Ramos (cell line): ENCODE data around the gene TENM4.
"Not testable (repeated sequence)": the region's sequence is repeated elsewhere in the genome, so short reads cannot be mapped to it uniquely, and the experiment has no call there.

Source experiments
- in situ Hi-C: fragments of 300-500 bp; cut with MboI; formaldehyde crosslinking; loops from one replicate; pipeline ENCODE4 v1.14.3; 2022; ENCODE audit warnings: low sequenced_read_pairs; ENCODE audit not compliant: unreplicated experiment

TENM4 gene

GRCh38 chr11:78649361-78650215 lies 791.2 kb downstream of the TENM4 start:
- in situ Hi-C loops: no loop called here

GRCh38 chr11:78647986-78648875 lies 792.6 kb downstream of the TENM4 start:
- in situ Hi-C loops: no loop called here

GRCh38 chr11:78647266-78647915 lies 793.4 kb downstream of the TENM4 start:
- in situ Hi-C loops: no loop called here

- in situ Hi-C loops: no loop called here
Observed at GRCh38 chr11:78646564-78647185, 794.2 kb downstream of the TENM4 start.

- in situ Hi-C loops: no loop called here
Observed at GRCh38 chr11:78645226-78646202, 795.3 kb downstream of the TENM4 start.

- in situ Hi-C loops: no loop called here
Observed at GRCh38 chr11:78643676-78644056, 797.2 kb downstream of the TENM4 start.

- in situ Hi-C loops: no loop called here
Observed at GRCh38 chr11:78642979-78643675, 797.7 kb downstream of the TENM4 start.

- in situ Hi-C loops: no loop called here
Observed at GRCh38 chr11:78641541-78641940, 799.3 kb downstream of the TENM4 start.

- in situ Hi-C loops: no loop called here
Observed at GRCh38 chr11:78638704-78639380, 802.0 kb downstream of the TENM4 start.

- in situ Hi-C loops: not testable (repeated sequence)
Observed at GRCh38 chr11:78637527-78637926, 803.3 kb downstream of the TENM4 start.

- in situ Hi-C loops: no loop called here
Observed at GRCh38 chr11:78635814-78636506, 804.9 kb downstream of the TENM4 start.

GRCh38 chr11:78633516-78634310 lies 807.1 kb downstream of the TENM4 start:
- in situ Hi-C loops: no loop called here

- in situ Hi-C loops: no loop called here
Observed at GRCh38 chr11:78630561-78631303, 810.1 kb downstream of the TENM4 start.

- in situ Hi-C loops: no loop called here
Observed at GRCh38 chr11:78630155-78630554, 810.7 kb downstream of the TENM4 start.

GRCh38 chr11:78622666-78623065 lies 818.2 kb downstream of the TENM4 start:
- in situ Hi-C loops: no loop called here

GRCh38 chr11:78620159-78620558 lies 820.7 kb downstream of the TENM4 start:
- in situ Hi-C loops: no loop called here
